Measurements from ENCODE around the gene POLR1A. TPM values are rescaled to one million over a fixed set of nuclear protein-coding genes. Genes with fewer than 3 reads are reported as not detected.
A peak's percentile ranks its signal among the peaks of the same experiment; 100 is the strongest.

The POLR1A gene
- 10 to 100 TPM; 38.1 to 45.5 TPM for total RNA-seq

DNA sequence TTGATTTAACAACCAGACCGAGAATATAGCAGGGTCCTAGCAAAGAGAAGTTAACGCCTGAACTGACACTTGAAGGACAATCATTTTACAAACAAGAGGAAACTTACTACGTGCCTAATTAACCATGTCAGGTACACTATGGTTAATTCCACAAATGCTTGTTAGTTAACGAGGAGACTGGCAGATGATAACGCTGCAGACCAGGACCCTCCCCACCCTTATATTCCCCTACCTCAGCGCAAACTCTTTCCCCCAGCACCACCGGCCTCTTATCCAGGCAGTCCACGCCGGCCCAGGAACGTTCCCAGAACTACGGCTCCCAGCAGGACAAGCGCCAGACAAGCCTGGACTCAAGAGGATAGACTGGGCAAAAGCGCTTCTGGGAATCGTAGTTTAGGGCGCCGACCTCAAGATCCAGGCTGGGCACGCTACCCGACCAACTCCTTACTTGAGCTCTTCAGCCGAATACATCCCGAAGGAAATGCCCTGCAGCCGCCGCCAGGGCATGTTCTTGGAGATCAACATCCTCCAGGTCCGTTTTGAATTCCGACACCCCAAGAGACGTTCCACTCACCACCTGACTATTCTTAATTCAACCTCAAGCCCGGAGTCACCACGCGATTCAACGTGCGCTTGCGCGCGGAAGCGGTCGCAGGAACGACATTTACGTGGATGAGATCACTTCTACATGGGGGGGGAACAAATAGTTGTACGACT is at the start of gene POLR1A:
Gene POLR1A, minus strand, starts transcription at position 635 of the 717 bp plus-strand sequence. Its CDS starts 110 bp downstream, at position 525.
- no peaks in the 10 kb centered on the region for H3K27me3 Mint-ChIP-seq
- POLR2A ChIA-PET: interaction anchor here (0.6 to 1.4 kb wide), 9 partner anchors 12 to 751 kb away, joined by 3 to 12 read pairs (median 3); partner anchors contain the start of genes ELMOD3, IMMT and MRPL35
- H3K4me1 Mint-ChIP-seq: peaks cover 54% of the 10 kb centered on the region

DNA sequence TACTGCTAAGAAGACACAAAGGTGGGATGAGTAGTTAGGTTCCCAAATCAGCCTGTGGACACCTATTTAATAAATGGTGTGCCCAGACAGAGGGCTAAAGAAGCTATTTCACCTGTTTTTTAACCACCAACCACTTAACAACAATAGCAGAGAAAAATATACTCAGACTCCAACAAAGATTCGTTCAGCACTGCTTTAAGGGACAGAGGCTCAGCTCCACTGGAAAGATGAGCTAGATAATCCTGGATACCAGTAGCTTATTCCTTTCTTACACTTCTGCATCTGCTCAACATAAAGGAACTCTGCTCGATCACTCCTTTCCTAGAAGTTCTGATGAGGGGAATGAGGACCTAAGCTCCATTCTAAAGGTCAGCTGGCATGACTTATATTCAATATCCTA is 44.8 kb upstream of the POLR1A start:
- Mint-ChIP-seq H3K36me3 (ENCODE audit: low read depth) (peaks cover 59% of the 10 kb centered on the region), H3K27me3 (no peaks in the 10 kb centered on the region), H3K27ac (no peak overlapping the region), H3K4me1 (peaks cover 6% of the 10 kb centered on the region), H3K4me3 (no peak overlapping the region), H3K9me3 (ENCODE audit: low read depth) (no peaks in the 10 kb centered on the region)
- no peak for DNase-seq
- CTCF ChIA-PET: interaction anchor here (0.7 to 1.9 kb wide), 4 partner anchors 12 to 70 kb away, joined by 3 to 6 read pairs (median 4); no protein-coding TSS in a partner anchor
- POLR2A ChIA-PET: no interaction called here
- no peak for ATAC-seq
- intact Hi-C loops (cut with DNase I, micrococcal nuclease): no loop called here

More for the DNA sequence above, at the start of gene POLR1A:
- intact Hi-C loops (cut with DNase I, micrococcal nuclease): loop anchor here (1.0 to 10.0 kb wide), 10 partner anchors 67 to 777 kb away; partner anchors contain the start of genes IMMT (in 2 of the 2), USP39 (in 2 of the 2), C2orf68 (in 1 of the 2) and ELMOD3 (in 1 of the 2)
- DNase-seq: peak; percentile 90
- H3K36me3 Mint-ChIP-seq (ENCODE audit: low read depth): peaks cover 55% of the 10 kb centered on the region
- ATAC-seq: peak; percentile 75
- H3K4me3 Mint-ChIP-seq: peak within 1 kb of the TSS; percentile 88
- peaks cover 2% of the 10 kb centered on the region for H3K9me3 Mint-ChIP-seq (ENCODE audit: low read depth)
- H3K27ac Mint-ChIP-seq: peak within 1 kb of the TSS; percentile 99
- CTCF ChIA-PET: interaction anchor here (0.9 to 1.7 kb wide), 7 partner anchors 10 to 278 kb away, joined by 3 to 5 read pairs (median 4); partner anchors contain the start of gene IMMT

DNA sequence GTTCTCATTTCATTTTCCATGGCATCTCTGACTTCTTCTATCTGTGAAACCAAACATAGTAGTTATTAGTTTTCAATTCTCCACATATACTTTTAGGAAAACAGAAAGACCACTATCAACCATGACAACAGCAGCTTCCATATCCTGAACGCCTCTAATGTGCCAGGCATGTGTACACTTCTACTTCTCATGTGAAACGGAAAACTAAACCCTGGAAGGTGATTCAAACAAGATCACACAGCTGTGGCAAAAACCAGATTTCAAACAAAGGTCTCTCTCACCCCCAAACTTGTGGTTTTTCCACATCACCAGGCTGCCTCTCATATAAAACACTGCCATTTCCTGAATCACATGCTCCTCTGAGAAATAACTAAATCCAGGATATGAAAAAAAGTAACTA is 42.1 kb upstream of the POLR1A start:
- intact Hi-C loops (cut with DNase I, micrococcal nuclease): loop anchor here in 1 of 2 experiments (10.0 kb wide), 1 partner anchor 513 kb away; no protein-coding TSS in a partner anchor
- Mint-ChIP-seq H3K27ac (peak overlapping the region; percentile 6), H3K27me3 (no peaks in the 10 kb centered on the region), H3K9me3 (ENCODE audit: low read depth) (no peaks in the 10 kb centered on the region), H3K4me3 (no peak overlapping the region), H3K36me3 (ENCODE audit: low read depth) (peaks cover 73% of the 10 kb centered on the region), H3K4me1 (peaks cover 6% of the 10 kb centered on the region)
- ATAC-seq: peak; percentile 37
- no peak for DNase-seq
- CTCF ChIA-PET: interaction anchor here (0.5 to 0.7 kb wide), 2 partner anchors 25 to 975 kb away, joined by 3 read pairs; no protein-coding TSS in a partner anchor
- POLR2A ChIA-PET: no interaction called here

DNA sequence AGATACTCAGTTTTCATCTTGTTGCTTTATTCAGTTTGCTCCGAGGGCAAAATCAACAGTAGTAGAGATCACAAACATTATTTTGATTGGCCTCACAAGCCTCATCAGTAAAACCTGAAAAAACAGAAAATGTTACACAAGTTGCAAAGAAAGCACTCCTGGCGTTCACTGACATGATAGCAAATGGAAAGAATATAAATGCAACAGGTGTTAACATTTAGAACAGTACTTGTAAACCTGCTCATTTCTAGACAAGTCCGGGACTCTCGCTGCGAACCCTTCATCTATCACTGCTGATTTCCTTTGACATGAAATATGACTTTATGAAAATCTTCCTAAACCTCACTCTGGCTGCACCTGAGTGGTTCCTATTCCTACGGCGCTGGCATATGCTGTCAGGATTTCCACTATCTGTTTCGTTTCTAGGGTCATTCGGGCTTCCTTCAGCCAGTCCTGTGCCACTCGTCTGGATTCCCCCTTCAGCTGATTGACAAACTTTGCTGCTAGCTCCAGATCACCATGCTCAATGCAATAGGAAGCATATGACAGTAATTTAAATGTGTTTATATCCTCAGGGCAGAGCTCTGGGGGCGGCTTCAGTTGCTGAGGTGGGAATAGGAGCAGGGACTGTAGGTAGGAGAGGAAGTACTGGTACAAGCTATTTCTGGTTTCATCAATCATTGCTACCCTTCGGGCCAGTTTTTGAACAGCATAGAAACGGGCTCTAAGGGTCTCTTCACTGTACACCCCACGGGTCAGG is 38.4 kb upstream of the POLR1A start:
- H3K27ac Mint-ChIP-seq: peak overlapping the region; percentile 1
- DNase-seq (no peak), ATAC-seq (no peak)
- H3K9me3 Mint-ChIP-seq (ENCODE audit: low read depth): no peaks in the 10 kb centered on the region
- H3K4me3 Mint-ChIP-seq: no peak overlapping the region
- H3K4me1 Mint-ChIP-seq: peaks cover 12% of the 10 kb centered on the region
- H3K36me3 Mint-ChIP-seq (ENCODE audit: low read depth): peaks cover 58% of the 10 kb centered on the region
- no peaks in the 10 kb centered on the region for H3K27me3 Mint-ChIP-seq
- POLR2A ChIA-PET: interaction anchor here (0.7 kb wide), 1 partner anchor 501 kb away, joined by 3 read pairs; no protein-coding TSS in a partner anchor
- CTCF ChIA-PET: interaction anchor here (1.2 kb wide), 1 partner anchor 507 kb away, joined by 3 read pairs; no protein-coding TSS in a partner anchor
- intact Hi-C loops (cut with DNase I, micrococcal nuclease): loop anchor here in 1 of 2 experiments (10.0 kb wide), 1 partner anchor 509 kb away; no protein-coding TSS in a partner anchor

DNA sequence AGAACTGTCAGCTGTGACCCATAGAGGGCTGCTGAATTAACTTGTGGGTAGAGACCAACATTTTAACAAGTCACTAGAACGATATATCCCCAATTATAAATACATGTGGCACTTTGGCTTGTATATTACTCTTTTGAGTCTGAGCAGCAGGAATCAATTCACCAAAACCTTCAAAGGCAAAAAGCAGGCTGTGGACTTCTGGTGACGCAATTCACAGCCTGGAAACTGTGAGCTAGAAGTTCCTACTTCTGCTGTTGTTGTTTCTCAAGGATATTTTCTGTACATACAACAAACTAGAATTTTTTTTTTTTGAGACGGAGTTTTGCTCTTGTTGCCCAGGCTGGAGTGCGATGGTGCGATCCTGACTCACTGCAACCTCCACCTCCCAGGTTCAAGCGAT is 37.6 kb upstream of the POLR1A start:
- POLR2A ChIA-PET: interaction anchor here (0.7 kb wide), 1 partner anchor 501 kb away, joined by 3 read pairs; no protein-coding TSS in a partner anchor
- no peaks in the 10 kb centered on the region for H3K27me3 Mint-ChIP-seq
- intact Hi-C loops (cut with DNase I, micrococcal nuclease): loop anchor here in 1 of 2 experiments (10.0 kb wide), 1 partner anchor 509 kb away; no protein-coding TSS in a partner anchor
- ATAC-seq (no peak), DNase-seq (no peak)
- no peak overlapping the region for H3K4me3 Mint-ChIP-seq
- H3K9me3 Mint-ChIP-seq (ENCODE audit: low read depth): no peaks in the 10 kb centered on the region
- CTCF ChIA-PET: interaction anchor here (0.6 to 1.2 kb wide), 2 partner anchors 155 to 506 kb away, joined by 3 to 4 read pairs; no protein-coding TSS in a partner anchor
- H3K27ac Mint-ChIP-seq: no peak overlapping the region
- peaks cover 17% of the 10 kb centered on the region for H3K4me1 Mint-ChIP-seq
- H3K36me3 Mint-ChIP-seq (ENCODE audit: low read depth): peaks cover 60% of the 10 kb centered on the region

DNA sequence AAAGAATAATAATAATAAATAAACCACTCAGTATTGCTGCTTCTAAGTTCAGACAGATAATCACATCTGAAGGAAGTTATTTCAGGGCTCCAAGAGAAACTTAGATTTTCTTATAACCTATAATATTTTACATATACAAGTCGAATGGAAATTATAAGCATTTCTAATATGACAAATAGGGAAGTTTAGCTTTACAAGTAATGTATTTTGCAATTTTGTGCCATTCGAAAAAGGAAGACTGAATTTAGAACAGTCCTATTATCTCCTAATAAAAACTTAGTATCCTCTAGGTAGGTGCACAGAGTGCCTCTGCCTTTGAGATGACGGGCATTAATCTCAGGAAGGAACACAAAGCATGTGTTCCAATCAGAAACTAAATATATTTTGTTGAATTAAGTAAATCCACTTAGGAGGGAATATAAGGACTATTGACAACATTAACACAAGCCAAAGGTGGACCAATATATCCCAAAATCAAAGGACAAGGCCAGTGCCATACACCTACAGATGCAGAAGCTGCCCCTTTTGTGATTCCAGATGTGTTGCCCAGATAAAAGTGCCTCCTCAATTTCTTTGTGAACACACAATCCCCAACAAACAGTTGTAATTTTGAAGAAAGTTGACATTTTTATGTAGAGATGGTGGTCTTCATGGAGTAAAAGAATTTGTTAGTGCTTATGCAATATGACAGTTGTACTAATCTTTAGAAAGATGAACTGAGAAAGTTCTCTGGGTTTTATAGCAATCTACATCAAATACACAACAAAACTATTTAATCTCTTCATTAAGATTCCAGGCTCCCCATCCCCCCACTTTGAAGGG is 37.0 kb upstream of the POLR1A start:
- POLR2A ChIA-PET: interaction anchor here (0.6 kb wide), 1 partner anchor 9 kb away, joined by 4 read pairs; no protein-coding TSS in a partner anchor
- intact Hi-C loops (cut with DNase I, micrococcal nuclease): loop anchor here in 1 of 2 experiments (10.0 kb wide), 1 partner anchor 508 kb away; no protein-coding TSS in a partner anchor
- no peak overlapping the region for H3K4me3 Mint-ChIP-seq
- peaks cover 60% of the 10 kb centered on the region for H3K36me3 Mint-ChIP-seq (ENCODE audit: low read depth)
- H3K27ac Mint-ChIP-seq: peak overlapping the region; percentile 25
- no peaks in the 10 kb centered on the region for H3K27me3 Mint-ChIP-seq
- DNase-seq (no peak), ATAC-seq (no peak)
- peaks cover 14% of the 10 kb centered on the region for H3K4me1 Mint-ChIP-seq
- CTCF ChIA-PET: interaction anchor here (0.6 to 1.2 kb wide), 3 partner anchors 9 to 506 kb away, joined by 3 to 4 read pairs (median 3); no protein-coding TSS in a partner anchor
- no peaks in the 10 kb centered on the region for H3K9me3 Mint-ChIP-seq (ENCODE audit: low read depth)

DNA sequence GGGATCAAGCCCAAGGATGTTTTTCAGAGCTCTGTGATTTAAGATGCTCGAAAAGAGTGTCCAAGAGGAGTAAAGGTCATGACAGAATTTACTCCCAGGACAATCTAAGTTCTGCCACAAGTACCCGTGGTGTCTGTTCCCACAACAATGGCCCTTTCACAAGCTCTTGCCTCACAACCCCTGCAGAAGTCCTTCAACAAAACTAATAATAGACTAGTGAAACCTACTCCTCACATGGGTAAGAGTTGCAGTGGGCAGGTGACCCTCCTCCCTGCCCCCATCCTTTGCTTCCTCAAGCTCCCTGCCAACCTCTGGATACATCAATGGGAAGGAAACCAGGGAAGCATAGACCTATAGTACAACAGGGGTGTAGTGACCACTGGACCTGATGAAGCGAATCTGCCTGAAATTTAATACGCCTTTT is 35.3 kb upstream of the POLR1A start:
- intact Hi-C loops (cut with DNase I, micrococcal nuclease): loop anchor here in 1 of 2 experiments (10.0 kb wide), 1 partner anchor 506 kb away; no protein-coding TSS in a partner anchor
- H3K36me3 Mint-ChIP-seq (ENCODE audit: low read depth): peaks cover 61% of the 10 kb centered on the region
- peaks cover 14% of the 10 kb centered on the region for H3K4me1 Mint-ChIP-seq
- no peaks in the 10 kb centered on the region for H3K9me3 Mint-ChIP-seq (ENCODE audit: low read depth)
- H3K27ac Mint-ChIP-seq: peak overlapping the region; percentile 14
- ATAC-seq (no peak), DNase-seq (no peak)
- H3K27me3 Mint-ChIP-seq: no peaks in the 10 kb centered on the region
- POLR2A ChIA-PET: interaction anchor here (0.6 kb wide), 2 partner anchors 10 to 16 kb away, joined by 5 to 7 read pairs; no protein-coding TSS in a partner anchor
- CTCF ChIA-PET: no interaction called here
- H3K4me3 Mint-ChIP-seq: no peak overlapping the region

DNA sequence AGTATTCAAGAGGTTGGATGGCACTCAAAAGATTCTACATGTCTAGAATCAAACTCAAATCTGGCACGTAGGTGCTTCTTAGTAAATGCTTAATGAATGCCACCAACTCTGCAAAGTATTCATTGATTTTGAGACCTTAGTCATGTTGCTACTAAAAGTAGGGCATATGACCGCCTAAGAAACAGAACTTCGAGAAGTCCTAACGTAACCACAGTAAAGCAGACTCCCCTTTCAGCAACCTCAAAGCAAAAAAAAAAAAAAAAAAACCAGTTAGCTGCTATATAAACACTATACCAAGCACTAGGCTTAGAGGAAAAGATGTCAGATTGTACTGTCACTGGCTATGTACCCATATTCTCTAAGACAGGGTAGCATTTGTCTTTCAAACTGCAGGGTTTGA is 34.3 kb upstream of the POLR1A start:
- CTCF ChIA-PET: no interaction called here
- no peak for DNase-seq
- Mint-ChIP-seq H3K27me3 (no peaks in the 10 kb centered on the region), H3K4me1 (peaks cover 14% of the 10 kb centered on the region), H3K4me3 (no peak overlapping the region), H3K27ac (no peak overlapping the region), H3K9me3 (ENCODE audit: low read depth) (no peaks in the 10 kb centered on the region), H3K36me3 (ENCODE audit: low read depth) (peaks cover 70% of the 10 kb centered on the region)
- POLR2A ChIA-PET: interaction anchor here (0.7 kb wide), 1 partner anchor 34 kb away, joined by 3 read pairs; no protein-coding TSS in a partner anchor
- intact Hi-C loops (cut with DNase I, micrococcal nuclease): loop anchor here in 1 of 2 experiments (10.0 kb wide), 1 partner anchor 505 kb away; no protein-coding TSS in a partner anchor
- ATAC-seq: peak; percentile 37

DNA sequence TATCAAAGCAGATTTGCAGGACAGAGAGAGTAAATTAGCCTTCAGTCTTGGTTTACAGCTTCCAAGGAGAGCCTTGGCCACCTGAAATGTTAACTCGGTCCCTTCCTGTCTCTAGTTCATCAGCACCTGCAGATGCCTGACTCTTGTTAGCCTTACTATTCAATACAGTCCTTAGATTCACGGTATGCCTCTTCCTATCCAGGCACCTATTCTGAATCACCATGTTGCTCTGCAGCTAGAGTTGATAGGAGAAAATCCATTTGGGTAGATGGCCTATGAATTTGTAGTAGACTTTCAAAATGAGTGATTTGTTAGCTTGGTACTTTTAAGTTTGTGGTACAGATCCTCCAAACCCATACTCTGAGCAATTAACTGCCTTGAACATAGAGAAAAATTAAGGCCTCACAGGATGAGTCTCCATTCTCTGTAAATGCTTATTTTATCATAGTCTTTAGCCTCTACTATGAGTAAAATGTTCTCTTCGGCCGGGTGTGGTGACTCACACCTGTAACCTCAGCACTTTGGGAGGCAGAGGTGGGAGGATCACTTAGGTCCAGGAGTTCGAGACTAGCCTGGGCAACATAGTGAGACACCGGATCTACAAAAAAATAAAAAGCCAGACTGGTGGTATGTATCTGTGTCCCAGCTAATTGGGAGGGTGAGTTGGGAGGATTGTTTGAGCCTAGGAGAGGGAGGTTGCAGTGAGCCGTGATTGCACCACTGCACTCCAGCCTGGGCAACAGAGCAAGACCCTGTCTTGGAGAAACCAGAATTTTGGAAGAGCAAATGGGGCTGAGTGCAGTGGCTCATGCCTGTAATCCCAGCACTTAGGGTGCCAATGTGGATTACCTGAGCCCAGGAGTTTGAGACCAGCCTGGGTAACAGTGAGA is 33.3 kb upstream of the POLR1A start:
- CTCF ChIA-PET: interaction anchor here (0.7 to 0.9 kb wide), 2 partner anchors 11 to 20 kb away, joined by 3 to 4 read pairs; no protein-coding TSS in a partner anchor
- ATAC-seq (peak; percentile 56), DNase-seq (peak; percentile 40)
- Mint-ChIP-seq H3K36me3 (ENCODE audit: low read depth) (peaks cover 70% of the 10 kb centered on the region), H3K4me1 (peaks cover 14% of the 10 kb centered on the region), H3K27ac (peak overlapping the region; percentile 74), H3K27me3 (no peaks in the 10 kb centered on the region), H3K4me3 (no peak overlapping the region), H3K9me3 (ENCODE audit: low read depth) (no peaks in the 10 kb centered on the region)
- intact Hi-C loops (cut with DNase I, micrococcal nuclease): no loop called here
- POLR2A ChIA-PET: interaction anchor here (0.6 kb wide), 1 partner anchor 59 kb away, joined by 6 read pairs; no protein-coding TSS in a partner anchor

Data from activated CD4-positive, alpha-beta T cell treated with anti-CD3 and anti-CD28 coated beads for 36 hours (primary cell).